WTC11 (cell line): Measurements from ENCODE around the gene LVRN. TPM values are rescaled to one million over a fixed set of nuclear protein-coding genes. Genes with fewer than 3 reads are reported as not detected.
A peak's percentile ranks its signal among the peaks of the same experiment; 100 is the strongest.

ENCODE experiments used
- ATAC-seq: fragments of 200-7000 bp; cut with Tn5 transposase; 2 replicates; pipeline ENCODE4 v1.10.0; 2021; ENCODE audit warnings: mild to moderate bottlenecking, moderate library complexity
- CTCF ChIA-PET: fragments of 300-600 bp; sonication (Branson Sonifier 250); formaldehyde crosslinking; loops from one replicate; lab custom pipeline; 2021; ENCODE audit warnings: antibody characterized with exemption; lab: Charles Lee
- POLR2A ChIA-PET: fragments of 350-600 bp; sonication (Branson Sonifier 250); formaldehyde crosslinking; loops from one replicate; lab custom pipeline; 2021; ENCODE audit warnings: antibody characterized with exemption; lab: Charles Lee
- DNase-seq: peaks from one replicate; pipeline ENCODE4 v3.0.0; 2021; ENCODE audit warnings: low spot score
- H3K27ac Mint-ChIP-seq: 2 replicates; pipeline ENCODE4 v1.8.0; 2021; ENCODE audit warnings: mixed read lengths
- H3K27me3 Mint-ChIP-seq: 2 replicates; pipeline ENCODE4 v1.8.0; 2021; ENCODE audit warnings: low read depth, mild to moderate bottlenecking, moderate library complexity, mixed read lengths
- H3K36me3 Mint-ChIP-seq: 2 replicates; pipeline ENCODE4 v1.8.0; 2021; ENCODE audit warnings: mixed read lengths
- H3K4me1 Mint-ChIP-seq: 2 replicates; pipeline ENCODE4 v1.8.0; 2022; ENCODE audit warnings: mixed read lengths
- H3K4me3 Mint-ChIP-seq: 2 replicates; pipeline ENCODE4 v1.8.0; 2021; ENCODE audit warnings: mild to moderate bottlenecking, moderate library complexity, mixed read lengths
- H3K9me3 Mint-ChIP-seq: 2 replicates; pipeline ENCODE4 v1.8.0; 2021; ENCODE audit warnings: mixed read lengths
- ELF4 ChIP-seq: sonication (generic); formaldehyde crosslinking; IDR thresholded peaks from 2 replicates; pipeline ENCODE4 v1.8.1; 2022; ENCODE audit warnings: low read depth, mild to moderate bottlenecking, moderate library complexity, missing genetic modification reagents
- ESRRA ChIP-seq: sonication (generic); formaldehyde crosslinking; IDR thresholded peaks from 2 replicates; pipeline ENCODE4 v1.8.1; 2022; ENCODE audit warnings: mild to moderate bottlenecking, missing genetic modification reagents, borderline replicate concordance
- GABPB1 ChIP-seq: sonication (generic); formaldehyde crosslinking; IDR thresholded peaks from 2 replicates; pipeline ENCODE4 v1.8.1; 2023; ENCODE audit warnings: mild to moderate bottlenecking, missing genetic modification reagents
- GTF2I ChIP-seq: fragments of 250-450 bp; sonication (Bioruptor Pico); conservative IDR thresholded peaks from 2 replicates; pipeline ENCODE4 v1.4.0; 2021; ENCODE audit warnings: mild to moderate bottlenecking
- KAT7 ChIP-seq: sonication (generic); formaldehyde crosslinking; IDR thresholded peaks from 2 replicates; pipeline ENCODE4 v1.8.1; 2023; ENCODE audit warnings: missing genetic modification reagents, mild to moderate bottlenecking, borderline replicate concordance
- SOX15 ChIP-seq: fragments of 250-450 bp; sonication (Bioruptor Pico); IDR thresholded peaks from 2 replicates; pipeline ENCODE4 v1.9.0; 2021; ENCODE audit warnings: mild to moderate bottlenecking
- TEAD4 ChIP-seq: sonication (generic); formaldehyde crosslinking; IDR thresholded peaks from 2 replicates; pipeline ENCODE4 v1.8.0; 2022; ENCODE audit warnings: mild to moderate bottlenecking, missing genetic modification reagents
- total RNA-seq: library from RNA; stranded (reverse); gene quantifications from 3 replicates; pipeline ENCODE4 v1.2.3, GENCODE V29; 2021
- TF ChIP-seq, protein P1 (sequence below): sonication (generic); formaldehyde crosslinking; IDR thresholded peaks from 2 replicates; pipeline ENCODE4 v1.8.1; 2023; ENCODE audit warnings: mild to moderate bottlenecking, missing genetic modification reagents, moderate library complexity
- TF ChIP-seq, protein P2 (sequence below): sonication (generic); formaldehyde crosslinking; IDR thresholded peaks from 2 replicates; pipeline ENCODE4 v1.8.1; 2022; ENCODE audit warnings: missing genetic modification reagents, borderline replicate concordance
- TF ChIP-seq, protein P3 (sequence below): fragments of 250-450 bp; sonication (Bioruptor Pico); IDR thresholded peaks from 2 replicates; pipeline ENCODE4 v1.9.0; 2021; ENCODE audit warnings: mild to moderate bottlenecking
- TF ChIP-seq, protein P4 (sequence below): sonication (generic); formaldehyde crosslinking; IDR thresholded peaks from 2 replicates; pipeline ENCODE4 v1.8.0; 2022; ENCODE audit warnings: mild to moderate bottlenecking, missing genetic modification reagents
- TF ChIP-seq, protein P5 (sequence below): fragments of 250-450 bp; sonication (Bioruptor Pico); IDR thresholded peaks from 2 replicates; pipeline ENCODE4 v1.8.0; 2021; ENCODE audit warnings: mild to moderate bottlenecking
- TF ChIP-seq, protein P6 (sequence below): sonication (generic); formaldehyde crosslinking; conservative IDR thresholded peaks from 2 replicates; pipeline ENCODE4 v1.8.1; 2022; ENCODE audit warnings: mild to moderate bottlenecking, missing genetic modification reagents
- TF ChIP-seq, protein P7 (sequence below): sonication (generic); formaldehyde crosslinking; IDR thresholded peaks from 2 replicates; pipeline ENCODE4 v1.8.1; 2022; ENCODE audit warnings: low read depth, missing genetic modification reagents, borderline replicate concordance
- TF ChIP-seq, protein P8 (sequence below): sonication (generic); formaldehyde crosslinking; IDR thresholded peaks from 2 replicates; pipeline ENCODE4 v1.8.1; 2022; ENCODE audit warnings: mild to moderate bottlenecking, missing genetic modification reagents, moderate library complexity, borderline replicate concordance
- TF ChIP-seq, protein P9 (sequence below): fragments of 250-450 bp; sonication (Bioruptor Pico); IDR thresholded peaks from 2 replicates; pipeline ENCODE4 v1.9.0; 2021; ENCODE audit warnings: moderate library complexity, mild to moderate bottlenecking, inconsistent platforms, borderline replicate concordance

The LVRN gene
- total RNA-seq, 1 experiment from 2014 or later, result 0.13 TPM

DNA sequence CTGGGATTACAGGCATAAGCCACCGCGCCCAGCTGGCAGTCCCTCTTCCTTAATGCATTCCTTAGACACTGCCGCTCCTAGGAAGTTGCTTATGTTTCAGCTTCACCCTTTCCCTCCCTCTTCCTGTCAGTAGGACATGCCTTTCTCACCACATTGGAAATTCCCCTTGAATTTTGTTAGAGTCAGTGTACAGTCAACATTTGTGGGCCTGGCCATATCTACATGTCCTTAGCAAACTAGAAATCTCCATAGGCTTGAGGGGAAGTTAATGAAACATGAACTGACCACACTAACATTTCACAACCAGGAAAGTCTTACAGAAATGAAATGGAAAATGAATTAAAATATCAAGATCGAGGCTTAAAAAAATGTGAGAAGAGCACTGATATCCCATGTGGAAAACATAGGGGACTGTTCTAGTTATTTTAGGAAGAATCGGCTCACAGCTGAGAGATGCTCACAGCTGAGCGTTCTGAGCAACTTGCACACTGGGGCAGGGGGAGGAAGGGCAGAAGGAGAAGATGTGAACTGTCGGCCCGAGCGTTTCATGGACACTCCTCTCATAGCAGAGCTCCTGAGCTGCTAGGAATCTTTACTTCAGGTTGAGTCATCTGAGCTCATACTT lies 21.1 kb upstream of the LVRN start:
- H3K4me3 Mint-ChIP-seq, result no peak overlapping the region
- peaks cover 2% of the 10 kb centered on the region for H3K36me3 Mint-ChIP-seq
- ATAC-seq (no peak), DNase-seq (no peak)
- peaks cover 12% of the 10 kb centered on the region for H3K9me3 Mint-ChIP-seq
- POLR2A ChIA-PET, result no interaction called here
- no peaks in the 10 kb centered on the region for H3K27me3 Mint-ChIP-seq
- no peak for TF ChIP-seq TEAD4 (CRISPR knock-in tag)
- TF ChIP-seq, protein P1, sequence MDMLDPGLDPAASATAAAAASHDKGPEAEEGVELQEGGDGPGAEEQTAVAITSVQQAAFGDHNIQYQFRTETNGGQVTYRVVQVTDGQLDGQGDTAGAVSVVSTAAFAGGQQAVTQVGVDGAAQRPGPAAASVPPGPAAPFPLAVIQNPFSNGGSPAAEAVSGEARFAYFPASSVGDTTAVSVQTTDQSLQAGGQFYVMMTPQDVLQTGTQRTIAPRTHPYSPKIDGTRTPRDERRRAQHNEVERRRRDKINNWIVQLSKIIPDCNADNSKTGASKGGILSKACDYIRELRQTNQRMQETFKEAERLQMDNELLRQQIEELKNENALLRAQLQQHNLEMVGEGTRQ (CRISPR knock-in tag), result no peak
- no peak for TF ChIP-seq ESRRA (CRISPR knock-in tag)
- TF ChIP-seq, protein P2, sequence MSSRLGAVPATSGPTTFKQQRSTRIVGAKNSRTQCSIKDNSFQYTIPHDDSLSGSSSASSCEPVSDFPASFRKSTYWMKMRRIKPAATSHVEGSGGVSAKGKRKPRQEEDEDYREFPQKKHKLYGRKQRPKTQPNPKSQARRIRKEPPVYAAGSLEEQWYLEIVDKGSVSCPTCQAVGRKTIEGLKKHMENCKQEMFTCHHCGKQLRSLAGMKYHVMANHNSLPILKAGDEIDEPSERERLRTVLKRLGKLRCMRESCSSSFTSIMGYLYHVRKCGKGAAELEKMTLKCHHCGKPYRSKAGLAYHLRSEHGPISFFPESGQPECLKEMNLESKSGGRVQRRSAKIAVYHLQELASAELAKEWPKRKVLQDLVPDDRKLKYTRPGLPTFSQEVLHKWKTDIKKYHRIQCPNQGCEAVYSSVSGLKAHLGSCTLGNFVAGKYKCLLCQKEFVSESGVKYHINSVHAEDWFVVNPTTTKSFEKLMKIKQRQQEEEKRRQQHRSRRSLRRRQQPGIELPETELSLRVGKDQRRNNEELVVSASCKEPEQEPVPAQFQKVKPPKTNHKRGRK (CRISPR knock-in tag), result no peak
- TF ChIP-seq, protein P3, sequence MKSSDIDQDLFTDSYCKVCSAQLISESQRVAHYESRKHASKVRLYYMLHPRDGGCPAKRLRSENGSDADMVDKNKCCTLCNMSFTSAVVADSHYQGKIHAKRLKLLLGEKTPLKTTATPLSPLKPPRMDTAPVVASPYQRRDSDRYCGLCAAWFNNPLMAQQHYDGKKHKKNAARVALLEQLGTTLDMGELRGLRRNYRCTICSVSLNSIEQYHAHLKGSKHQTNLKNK (CRISPR knock-in tag), result no peak
- TF ChIP-seq, protein P4, sequence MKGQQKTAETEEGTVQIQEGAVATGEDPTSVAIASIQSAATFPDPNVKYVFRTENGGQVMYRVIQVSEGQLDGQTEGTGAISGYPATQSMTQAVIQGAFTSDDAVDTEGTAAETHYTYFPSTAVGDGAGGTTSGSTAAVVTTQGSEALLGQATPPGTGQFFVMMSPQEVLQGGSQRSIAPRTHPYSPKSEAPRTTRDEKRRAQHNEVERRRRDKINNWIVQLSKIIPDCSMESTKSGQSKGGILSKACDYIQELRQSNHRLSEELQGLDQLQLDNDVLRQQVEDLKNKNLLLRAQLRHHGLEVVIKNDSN (CRISPR knock-in tag), result no peak
- TF ChIP-seq, protein P5, sequence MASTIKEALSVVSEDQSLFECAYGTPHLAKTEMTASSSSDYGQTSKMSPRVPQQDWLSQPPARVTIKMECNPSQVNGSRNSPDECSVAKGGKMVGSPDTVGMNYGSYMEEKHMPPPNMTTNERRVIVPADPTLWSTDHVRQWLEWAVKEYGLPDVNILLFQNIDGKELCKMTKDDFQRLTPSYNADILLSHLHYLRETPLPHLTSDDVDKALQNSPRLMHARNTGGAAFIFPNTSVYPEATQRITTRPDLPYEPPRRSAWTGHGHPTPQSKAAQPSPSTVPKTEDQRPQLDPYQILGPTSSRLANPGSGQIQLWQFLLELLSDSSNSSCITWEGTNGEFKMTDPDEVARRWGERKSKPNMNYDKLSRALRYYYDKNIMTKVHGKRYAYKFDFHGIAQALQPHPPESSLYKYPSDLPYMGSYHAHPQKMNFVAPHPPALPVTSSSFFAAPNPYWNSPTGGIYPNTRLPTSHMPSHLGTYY, result no peak
- TF ChIP-seq GTF2I (CRISPR knock-in tag), result no peak
- TF ChIP-seq, protein P6, sequence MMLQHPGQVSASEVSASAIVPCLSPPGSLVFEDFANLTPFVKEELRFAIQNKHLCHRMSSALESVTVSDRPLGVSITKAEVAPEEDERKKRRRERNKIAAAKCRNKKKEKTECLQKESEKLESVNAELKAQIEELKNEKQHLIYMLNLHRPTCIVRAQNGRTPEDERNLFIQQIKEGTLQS (CRISPR knock-in tag), result no peak
- TF ChIP-seq, protein P7, sequence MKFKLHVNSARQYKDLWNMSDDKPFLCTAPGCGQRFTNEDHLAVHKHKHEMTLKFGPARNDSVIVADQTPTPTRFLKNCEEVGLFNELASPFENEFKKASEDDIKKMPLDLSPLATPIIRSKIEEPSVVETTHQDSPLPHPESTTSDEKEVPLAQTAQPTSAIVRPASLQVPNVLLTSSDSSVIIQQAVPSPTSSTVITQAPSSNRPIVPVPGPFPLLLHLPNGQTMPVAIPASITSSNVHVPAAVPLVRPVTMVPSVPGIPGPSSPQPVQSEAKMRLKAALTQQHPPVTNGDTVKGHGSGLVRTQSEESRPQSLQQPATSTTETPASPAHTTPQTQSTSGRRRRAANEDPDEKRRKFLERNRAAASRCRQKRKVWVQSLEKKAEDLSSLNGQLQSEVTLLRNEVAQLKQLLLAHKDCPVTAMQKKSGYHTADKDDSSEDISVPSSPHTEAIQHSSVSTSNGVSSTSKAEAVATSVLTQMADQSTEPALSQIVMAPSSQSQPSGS, result no peak
- TF ChIP-seq, protein P8, sequence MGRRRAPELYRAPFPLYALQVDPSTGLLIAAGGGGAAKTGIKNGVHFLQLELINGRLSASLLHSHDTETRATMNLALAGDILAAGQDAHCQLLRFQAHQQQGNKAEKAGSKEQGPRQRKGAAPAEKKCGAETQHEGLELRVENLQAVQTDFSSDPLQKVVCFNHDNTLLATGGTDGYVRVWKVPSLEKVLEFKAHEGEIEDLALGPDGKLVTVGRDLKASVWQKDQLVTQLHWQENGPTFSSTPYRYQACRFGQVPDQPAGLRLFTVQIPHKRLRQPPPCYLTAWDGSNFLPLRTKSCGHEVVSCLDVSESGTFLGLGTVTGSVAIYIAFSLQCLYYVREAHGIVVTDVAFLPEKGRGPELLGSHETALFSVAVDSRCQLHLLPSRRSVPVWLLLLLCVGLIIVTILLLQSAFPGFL (CRISPR knock-in tag), result no peak
- TF ChIP-seq, protein P9, sequence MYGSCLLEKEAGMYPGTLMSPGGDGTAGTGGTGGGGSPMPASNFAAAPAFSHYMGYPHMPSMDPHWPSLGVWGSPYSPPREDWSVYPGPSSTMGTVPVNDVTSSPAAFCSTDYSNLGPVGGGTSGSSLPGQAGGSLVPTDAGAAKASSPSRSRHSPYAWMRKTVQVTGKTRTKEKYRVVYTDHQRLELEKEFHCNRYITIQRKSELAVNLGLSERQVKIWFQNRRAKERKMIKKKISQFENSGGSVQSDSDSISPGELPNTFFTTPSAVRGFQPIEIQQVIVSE (CRISPR knock-in tag), result no peak
- TF ChIP-seq KAT7, result no peak
- TF ChIP-seq SOX15, result no peak
- TF ChIP-seq, all 79 proteins: peak for 0
- H3K4me1 Mint-ChIP-seq, result peaks cover 20% of the 10 kb centered on the region
- H3K27ac Mint-ChIP-seq, result no peak overlapping the region
- CTCF ChIA-PET, result interaction anchor here (1.6 kb wide), 1 partner anchor 21 kb away, joined by 3 read pairs; the partner anchor contains the start of gene LVRN

DNA sequence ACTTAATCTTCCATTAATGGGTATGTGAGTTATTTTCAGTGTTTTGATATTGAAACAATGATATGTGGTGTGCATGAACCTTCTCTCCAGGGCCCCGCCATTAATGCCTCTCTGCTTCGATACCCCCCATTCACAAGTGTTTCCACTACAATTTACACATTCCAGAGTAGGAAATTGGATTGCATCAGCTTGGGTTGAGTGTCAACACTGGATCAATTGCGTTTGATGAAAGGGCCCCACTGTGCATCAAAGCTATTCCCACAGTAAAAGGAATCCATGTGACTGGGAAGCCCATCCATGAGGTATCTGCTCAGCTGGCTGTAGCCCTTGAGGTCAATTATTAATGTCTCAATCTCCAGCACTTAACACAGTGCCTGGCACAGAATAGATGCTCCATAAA lies 17.8 kb upstream of the LVRN start:
- H3K27me3 Mint-ChIP-seq, result no peaks in the 10 kb centered on the region
- H3K9me3 Mint-ChIP-seq, result peaks cover 12% of the 10 kb centered on the region
- no peak overlapping the region for H3K27ac Mint-ChIP-seq
- no peak for DNase-seq
- POLR2A ChIA-PET, result no interaction called here
- H3K4me1 Mint-ChIP-seq, result peaks cover 5% of the 10 kb centered on the region
- no peak overlapping the region for H3K4me3 Mint-ChIP-seq
- no peak for ATAC-seq
- TF ChIP-seq GABPB1 (CRISPR knock-in tag) (peak; percentile 61), ELF4 (CRISPR knock-in tag) (no peak)
- CTCF ChIA-PET, result interaction anchor here (0.8 kb wide), 1 partner anchor 18 kb away, joined by 4 read pairs; the partner anchor contains the start of gene LVRN
- H3K36me3 Mint-ChIP-seq, result peaks cover 2% of the 10 kb centered on the region
